Measurements from ENCODE around the gene CCNDBP1.
"Not testable (repeated sequence)": the region's sequence is repeated elsewhere in the genome, so short reads cannot be mapped to it uniquely, and the experiment has no call there.

CCNDBP1 gene

DNA sequence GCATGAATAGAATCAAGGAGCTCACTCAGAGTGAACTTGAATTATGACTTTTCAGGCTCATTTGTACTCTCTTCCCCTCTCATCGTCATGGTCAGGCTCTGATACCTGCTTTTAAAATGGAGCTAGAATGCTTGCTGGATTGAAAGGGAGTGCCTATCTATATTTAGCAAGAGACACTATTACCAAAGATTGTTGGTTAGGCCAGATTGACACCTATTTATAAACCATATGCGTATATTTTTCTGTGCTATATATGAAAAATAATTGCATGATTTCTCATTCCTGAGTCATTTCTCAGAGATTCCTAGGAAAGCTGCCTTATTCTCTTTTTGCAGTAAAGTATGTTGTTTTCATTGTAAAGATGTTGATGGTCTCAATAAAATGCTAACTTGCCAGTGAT, 9.6 kb downstream of the CCNDBP1 start:
- no peak for DNase-seq

DNA sequence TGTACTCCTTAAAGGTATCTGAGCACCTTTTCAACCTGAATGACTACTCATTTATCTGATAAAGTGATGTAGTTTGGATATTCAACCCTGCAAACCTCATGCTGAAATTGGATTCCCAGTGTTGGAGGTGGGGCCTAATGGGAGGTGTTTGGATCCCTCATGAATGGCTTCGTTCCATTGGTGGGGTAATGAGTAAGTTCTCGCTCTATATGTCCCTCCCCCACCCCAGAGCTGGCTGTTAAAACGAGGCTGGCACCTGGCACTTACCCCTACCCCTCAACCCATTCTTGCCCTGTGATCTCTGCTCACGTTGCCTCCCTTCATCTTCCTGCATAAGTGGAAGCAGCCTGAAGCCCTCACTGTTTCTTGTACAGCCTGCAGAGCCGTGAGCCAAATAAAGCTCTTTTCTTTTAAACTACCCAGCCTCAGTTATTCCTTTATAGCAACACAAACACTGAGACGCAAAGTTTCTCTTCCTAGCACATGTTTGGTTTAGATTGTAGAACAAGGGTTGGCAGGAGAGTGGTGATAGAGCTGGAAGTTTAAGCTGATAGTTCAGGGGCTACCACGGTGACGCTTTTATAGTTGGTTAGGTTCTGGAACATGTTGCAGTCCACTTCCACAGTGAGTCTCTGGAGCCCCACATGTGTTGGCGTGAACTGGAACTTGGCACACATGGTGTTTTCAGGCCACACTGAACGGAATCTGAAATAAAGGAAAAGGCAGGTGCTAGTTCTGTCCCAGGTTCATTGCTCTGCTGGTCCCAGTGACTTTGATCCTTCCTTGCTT, 11.8 kb downstream of the CCNDBP1 start:
- no peak for DNase-seq

DNA sequence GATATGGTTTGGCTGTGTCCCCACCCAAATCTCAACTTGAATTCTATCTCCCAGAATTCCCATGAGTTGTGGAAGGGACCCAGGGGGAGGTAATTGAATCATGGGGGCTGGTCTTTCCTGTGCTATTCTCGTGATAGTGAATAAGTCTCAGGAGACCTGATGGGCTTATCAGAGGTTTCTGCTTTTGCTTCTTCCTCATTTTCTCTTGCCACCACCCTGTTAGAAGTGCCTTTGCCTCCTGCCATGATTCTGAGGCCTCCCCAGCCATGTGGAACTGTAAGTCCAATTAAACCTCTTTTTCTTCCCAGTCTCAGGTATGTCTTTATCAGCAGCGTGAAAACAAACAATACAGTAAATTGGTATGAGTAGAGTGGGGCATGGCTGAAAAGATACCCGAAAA, 12.6 kb downstream of the CCNDBP1 start:
- not testable (repeated sequence) for DNase-seq

DNA sequence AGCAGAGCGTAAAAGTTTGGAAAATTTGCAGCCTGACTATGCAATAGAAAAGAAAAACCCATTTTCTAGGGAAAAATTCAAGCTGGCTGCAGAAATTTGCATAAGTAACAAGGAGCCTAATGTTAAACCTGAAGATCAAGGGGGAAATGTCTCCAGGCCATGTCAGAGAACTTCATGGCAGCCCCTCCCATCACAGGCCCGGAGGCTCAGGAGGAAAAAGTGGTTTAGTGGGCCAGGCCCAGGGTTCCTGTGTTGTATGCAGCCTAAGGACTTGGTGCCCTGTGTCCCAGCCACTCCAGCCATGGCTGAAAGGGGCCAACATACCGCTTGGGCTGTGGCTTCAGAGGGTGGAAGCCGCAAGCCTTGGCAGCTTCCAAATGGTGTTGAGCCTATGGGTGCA, 13.4 kb downstream of the CCNDBP1 start:
- DNase-seq = not testable (repeated sequence)

DNA sequence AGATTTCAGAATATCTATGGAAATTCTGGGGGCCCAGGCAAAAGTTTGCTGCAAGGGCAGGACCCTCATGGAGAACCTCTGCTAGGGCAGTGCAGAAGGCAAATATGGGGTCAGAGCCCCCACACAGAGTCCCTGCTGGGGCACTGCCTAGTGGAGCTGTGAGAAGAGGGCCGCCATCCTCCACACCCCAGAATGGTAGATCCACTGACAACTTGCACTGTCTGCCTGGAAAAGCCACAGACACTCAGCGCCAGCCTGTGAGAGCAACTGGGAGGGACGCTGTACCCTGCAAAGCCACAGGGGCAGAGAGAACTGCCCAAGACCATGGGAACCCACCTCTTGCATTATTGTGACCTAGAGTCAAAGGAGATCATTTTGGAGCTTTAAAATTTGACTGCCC, 13.8 kb downstream of the CCNDBP1 start:
- no peak for DNase-seq

DNA sequence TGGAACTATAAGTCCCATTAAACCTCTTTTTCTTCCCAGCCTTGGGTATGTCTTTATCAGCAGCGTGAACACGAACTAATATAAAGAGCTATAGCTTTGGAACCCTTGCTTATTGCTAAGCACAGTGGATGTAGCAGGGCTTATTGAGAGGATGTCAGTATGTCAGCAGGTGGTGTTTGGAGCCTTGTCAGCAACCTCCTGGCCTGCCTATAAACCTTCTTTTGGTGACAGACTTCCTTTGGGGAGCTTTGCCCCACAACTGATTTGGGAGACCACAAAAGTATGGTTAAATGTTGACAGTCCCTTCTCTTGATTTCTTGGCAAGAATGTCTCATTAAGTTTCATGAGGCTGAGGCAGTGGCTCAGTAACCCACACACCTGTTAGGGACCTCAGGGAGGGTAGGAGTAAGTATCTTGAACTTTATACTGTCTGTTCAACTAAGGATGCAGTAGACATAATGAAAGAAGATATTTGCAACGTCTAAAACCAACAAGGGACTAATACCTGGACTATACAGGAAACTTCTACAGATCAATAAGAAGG, 14.8 kb downstream of the CCNDBP1 start:
- no peak for DNase-seq

DNA sequence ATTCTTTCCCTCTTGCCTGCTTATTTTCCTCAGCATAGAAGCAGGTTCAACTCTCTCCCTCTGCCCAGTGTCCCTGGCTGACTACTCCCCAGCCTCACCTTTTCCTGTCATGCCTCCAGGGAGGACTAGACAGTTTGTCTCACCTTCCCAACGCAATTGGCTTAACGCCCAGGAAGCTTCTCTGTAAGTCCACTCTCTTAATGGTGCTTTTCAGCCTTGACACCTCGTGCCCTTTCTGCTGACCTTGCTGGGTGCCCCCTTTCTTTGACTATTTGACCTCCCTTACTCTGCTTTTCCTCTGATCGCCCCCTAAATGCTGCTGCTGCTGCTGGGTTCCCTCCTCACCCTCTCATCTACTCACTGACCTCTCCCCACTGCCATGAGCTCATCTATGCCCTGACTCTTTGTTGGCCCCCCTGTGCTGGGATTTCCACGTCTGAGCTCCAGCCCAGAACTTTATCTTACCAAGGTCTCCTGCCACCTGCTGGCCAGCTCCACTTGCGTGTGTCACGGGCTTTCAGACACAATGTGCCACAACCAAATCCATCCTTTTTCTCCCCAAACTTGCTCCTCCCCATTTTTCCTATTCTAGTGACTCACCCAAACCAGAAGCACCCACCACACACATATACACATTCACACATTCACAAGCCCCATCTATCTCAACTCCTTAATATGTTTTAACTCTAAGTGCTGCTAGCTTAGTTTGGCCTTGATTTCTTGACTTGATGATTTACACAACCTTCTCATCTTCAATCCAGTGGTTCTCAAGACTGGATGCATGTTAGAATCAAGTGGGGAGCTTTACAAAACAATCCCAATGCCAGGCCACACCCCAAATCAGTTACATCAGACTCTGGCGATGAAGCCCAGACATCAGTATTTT, 19.1 kb downstream of the CCNDBP1 start:
- no peak for DNase-seq

DNA sequence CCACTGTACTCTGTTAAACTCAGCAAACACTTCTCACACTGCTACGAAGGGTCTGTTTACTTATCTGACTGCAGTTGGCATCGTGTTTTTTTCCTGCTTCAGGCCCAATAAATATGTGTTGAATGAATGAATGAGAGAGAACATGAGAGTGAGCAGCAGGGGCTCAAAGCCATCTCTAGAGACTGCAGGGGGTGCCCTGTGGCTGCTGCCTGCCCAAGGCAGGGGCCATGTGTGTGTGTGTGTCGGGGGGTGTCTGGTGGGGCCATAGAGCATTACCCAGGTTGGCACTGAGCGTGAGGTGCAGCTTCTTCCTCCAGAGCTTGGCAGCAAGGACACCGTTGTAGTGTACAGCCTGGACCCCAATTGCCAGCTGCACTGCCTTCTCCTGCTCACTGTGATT, 20.9 kb downstream of the CCNDBP1 start:
- DNase-seq = no peak

GRCh38 chr15:43207024-43207423, 21.8 kb downstream of the CCNDBP1 start:
- no peak for DNase-seq

GRCh38 chr15:43208052-43209002, 23.1 kb downstream of the CCNDBP1 start:
- no peak for DNase-seq

DNA sequence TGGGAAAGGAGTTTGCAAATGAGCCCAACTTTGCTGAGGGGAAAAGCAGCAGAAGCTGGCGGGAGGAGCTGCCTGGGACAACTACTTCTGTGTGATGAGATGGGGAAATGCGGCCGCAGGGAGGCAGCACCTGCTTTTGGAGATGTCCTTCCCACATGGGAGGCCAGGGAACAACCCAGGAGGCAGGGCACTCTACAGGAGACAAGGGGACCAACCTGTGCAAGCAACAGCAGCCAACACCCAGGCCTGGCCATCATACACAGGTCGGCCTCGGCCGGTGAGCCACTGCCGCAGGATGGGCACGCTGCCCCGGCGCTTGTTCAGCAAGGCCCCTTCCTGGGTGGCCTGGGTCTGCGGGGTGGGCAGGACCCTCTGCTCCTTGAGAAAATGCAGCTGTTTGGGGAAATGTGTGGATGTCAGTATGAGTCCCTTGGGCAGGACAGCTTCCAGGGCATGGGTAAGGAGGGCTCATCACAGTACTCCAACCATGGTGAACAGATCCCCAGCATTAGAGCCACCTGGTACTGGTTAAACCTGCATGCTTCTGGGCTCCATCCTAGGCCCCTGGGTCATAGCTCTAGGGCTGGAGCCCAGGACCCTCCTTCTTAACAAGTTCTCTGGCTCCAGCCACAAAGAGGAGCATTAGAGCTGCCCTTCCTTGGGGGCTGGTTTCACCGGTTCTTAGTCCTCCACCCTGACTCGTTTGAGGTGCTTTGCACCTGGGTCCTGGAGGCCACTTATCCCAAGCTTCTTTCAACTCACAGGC, 24.0 kb downstream of the CCNDBP1 start:
- no peak for DNase-seq

DNA sequence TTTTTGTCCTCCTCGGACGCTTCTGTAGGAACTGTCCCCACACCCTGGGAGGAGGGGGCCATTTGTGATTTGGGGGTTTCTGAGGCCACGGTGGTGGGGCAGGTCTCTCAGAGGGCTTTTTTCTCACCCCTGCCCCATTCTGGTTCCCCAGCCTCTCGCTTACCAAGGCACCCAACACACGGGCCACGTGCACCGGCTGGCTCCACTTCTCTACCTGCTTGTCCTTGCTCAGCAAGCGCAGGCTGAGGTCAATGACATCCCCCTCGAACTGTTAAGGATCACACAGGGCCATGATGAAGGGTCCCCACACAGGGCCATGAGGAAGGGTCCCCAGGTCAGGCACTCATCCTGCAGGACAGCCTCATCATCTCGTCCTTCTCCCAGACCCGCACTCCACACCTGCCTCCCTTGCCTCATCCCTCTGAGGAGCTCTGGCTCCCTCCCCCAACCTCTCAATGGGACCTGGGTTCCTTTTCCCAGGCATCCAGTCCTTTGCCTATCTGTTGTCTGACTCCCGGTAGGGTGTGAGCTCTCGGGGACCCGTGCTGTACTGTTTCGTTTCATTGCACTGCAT, 25.1 kb downstream of the CCNDBP1 start:
- DNase-seq = no peak

DNA sequence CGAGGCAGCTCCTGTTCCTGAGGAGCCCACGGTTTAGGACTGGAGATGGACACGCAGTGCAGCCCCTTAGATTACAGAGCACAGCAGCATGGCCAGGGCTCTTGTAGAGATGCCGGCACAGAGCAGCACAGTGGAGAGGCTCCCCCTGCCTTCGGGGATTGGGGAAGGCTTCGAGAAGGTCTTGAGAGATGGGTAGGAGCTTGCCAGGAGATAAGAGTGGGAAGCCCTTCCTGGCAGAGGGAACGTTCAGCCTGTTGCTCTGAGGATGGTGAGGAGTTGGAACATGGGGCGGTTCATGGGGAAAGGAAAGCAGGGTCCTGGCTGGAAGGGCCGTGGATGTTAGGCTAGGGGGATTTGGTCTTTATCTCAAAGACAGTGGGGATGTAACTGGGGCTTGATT, 25.6 kb downstream of the CCNDBP1 start:
- no peak for DNase-seq

DNA sequence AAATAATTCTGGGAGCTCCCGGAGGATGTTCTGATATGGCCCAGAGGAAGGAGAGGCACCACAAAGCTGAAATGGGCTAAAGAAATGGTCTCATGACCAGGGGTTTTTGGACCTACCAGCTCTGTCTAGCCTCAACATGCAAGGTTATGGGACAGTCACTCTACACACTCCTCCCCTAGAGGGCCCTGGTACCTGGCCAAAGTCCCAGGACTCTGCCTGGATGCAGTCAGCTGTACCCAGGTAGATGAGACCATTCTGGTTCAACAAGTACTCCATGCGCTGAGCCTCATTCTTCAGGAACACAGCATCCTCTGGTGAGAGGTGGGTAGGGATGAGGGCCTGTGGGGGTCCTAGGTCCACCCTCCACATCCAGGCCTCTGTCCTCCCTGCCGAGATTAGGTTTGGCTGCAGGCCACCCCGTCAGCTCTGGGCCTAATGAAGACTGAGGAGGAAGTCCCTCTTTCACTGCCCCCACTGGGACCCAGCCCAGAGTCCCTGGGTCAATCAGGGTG, 26.1 kb downstream of the CCNDBP1 start:
- DNase-seq = no peak

GRCh38 chr15:43212299-43212698, 27.1 kb downstream of the CCNDBP1 start:
- no peak for DNase-seq

- no peak for DNase-seq
These were observed 27.7 kb downstream of the CCNDBP1 start for GRCh38 chr15:43212951-43213350.

- no peak for DNase-seq
These were observed 28.3 kb downstream of the CCNDBP1 start for GRCh38 chr15:43213466-43213865.

- DNase-seq = no peak
These were observed 29.0 kb downstream of the CCNDBP1 start for GRCh38 chr15:43214169-43214568.

- no peak for DNase-seq
These were observed 29.5 kb downstream of the CCNDBP1 start for GRCh38 chr15:43214592-43215295.

GRCh38 chr15:43215961-43216360, 30.8 kb downstream of the CCNDBP1 start:
- no peak for DNase-seq

All from NCI-H2107 (cell line).